Esophagus squamous epithelium (tissue), 4 donors: ENCODE results near the gene CPO.

ENCODE experiments used
- POLR2A ChIP-seq, 4 donors: fragments of 450-650 bp; IDR thresholded peaks; one replicate each; pipeline ENCODE4 v1.6.1; 2017; ENCODE audit warnings: antibody characterized with exemption in 4 of 4, mild to moderate bottlenecking in 4 of 4, moderate library complexity in 3 of 4
- TF ChIP-seq, protein P1 (sequence below), 6 experiments: fragments of 450-650 bp in 4 of 6; fragments of 200-600 bp in 2 of 6; sonication (generic) in 2 of 6; IDR thresholded peaks; one replicate each; pipeline ENCODE4 v1.5.1; 2016 to 2019; ENCODE audit warnings: antibody characterized with exemption in 6 of 6, mild to moderate bottlenecking in 4 of 6, moderate library complexity in 4 of 6

DNA sequence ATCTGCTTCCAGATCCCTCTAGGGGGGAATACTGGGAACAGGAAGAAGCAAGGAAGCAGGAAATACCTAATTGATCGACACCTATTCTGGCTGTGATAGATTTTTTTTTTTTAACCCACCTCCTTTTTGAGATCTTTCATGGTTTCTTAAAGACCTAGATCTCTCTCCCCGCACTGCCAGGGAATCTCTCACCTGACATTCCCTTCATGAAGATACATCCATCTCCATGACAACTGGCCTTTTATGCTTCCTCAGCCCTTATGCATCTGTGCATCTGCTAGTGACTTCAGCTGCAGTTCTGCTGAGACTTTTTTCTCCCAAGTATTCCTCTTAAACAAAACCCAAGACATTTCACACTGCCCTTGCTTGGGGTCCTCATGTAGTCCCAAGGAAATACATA, 21.1 kb upstream of the CPO start:
- no peak for TF ChIP-seq POLR2A (IDR thresholded peaks at IDR 0.05)
- TF ChIP-seq, protein P1, sequence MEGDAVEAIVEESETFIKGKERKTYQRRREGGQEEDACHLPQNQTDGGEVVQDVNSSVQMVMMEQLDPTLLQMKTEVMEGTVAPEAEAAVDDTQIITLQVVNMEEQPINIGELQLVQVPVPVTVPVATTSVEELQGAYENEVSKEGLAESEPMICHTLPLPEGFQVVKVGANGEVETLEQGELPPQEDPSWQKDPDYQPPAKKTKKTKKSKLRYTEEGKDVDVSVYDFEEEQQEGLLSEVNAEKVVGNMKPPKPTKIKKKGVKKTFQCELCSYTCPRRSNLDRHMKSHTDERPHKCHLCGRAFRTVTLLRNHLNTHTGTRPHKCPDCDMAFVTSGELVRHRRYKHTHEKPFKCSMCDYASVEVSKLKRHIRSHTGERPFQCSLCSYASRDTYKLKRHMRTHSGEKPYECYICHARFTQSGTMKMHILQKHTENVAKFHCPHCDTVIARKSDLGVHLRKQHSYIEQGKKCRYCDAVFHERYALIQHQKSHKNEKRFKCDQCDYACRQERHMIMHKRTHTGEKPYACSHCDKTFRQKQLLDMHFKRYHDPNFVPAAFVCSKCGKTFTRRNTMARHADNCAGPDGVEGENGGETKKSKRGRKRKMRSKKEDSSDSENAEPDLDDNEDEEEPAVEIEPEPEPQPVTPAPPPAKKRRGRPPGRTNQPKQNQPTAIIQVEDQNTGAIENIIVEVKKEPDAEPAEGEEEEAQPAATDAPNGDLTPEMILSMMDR (IDR thresholded peaks at IDR 0.05): no peak
